DND-41 (cell line): ENCODE results near the gene PPARD.

Experiments used
- ATAC-seq: fragments of 200-7000 bp; cut with Tn5 transposase; 3 replicates; pipeline ENCODE4 v1.9.1; 2021; ENCODE audit warnings: low read depth; ENCODE audit not compliant: insufficient read depth
- DNase-seq: peaks from one replicate; pipeline ENCODE4 v3.0.0-alpha.2; 2020
- H2AFZ ChIP-seq: 2 replicates; pipeline ENCODE4 v1.6.0; 2012; ENCODE audit warnings: low read depth, low read length
- H3K27ac ChIP-seq: 2 replicates; pipeline ENCODE4 v1.5.1; 2012; ENCODE audit warnings: low read length, inconsistent platforms
- H3K27me3 ChIP-seq: fragments of 200-600 bp; sonication (generic); 2 replicates; pipeline ENCODE4 v1.6.0; 2012; ENCODE audit warnings: low read length, mild to moderate bottlenecking, inconsistent platforms; ENCODE audit not compliant: insufficient read depth, poor library complexity
- H3K36me3 ChIP-seq: 2 replicates; pipeline ENCODE4 v1.5.1; 2012; ENCODE audit warnings: low read length, inconsistent platforms; ENCODE audit not compliant: insufficient read depth
- H3K4me1 ChIP-seq: 2 replicates; pipeline ENCODE4 v1.5.1; 2012; ENCODE audit warnings: mild to moderate bottlenecking, low read length; ENCODE audit not compliant: insufficient read depth
- H3K4me2 ChIP-seq: 2 replicates; pipeline ENCODE4 v1.6.0; 2012; ENCODE audit warnings: mild to moderate bottlenecking, moderate library complexity, low read length, inconsistent platforms; ENCODE audit not compliant: insufficient read depth
- H3K4me3 ChIP-seq, 2 experiments: fragments of 200-600 bp in 1 of 2; shearing (Covaris generic) in 1 of 2; 2 replicates each; pipeline ENCODE4 v1.5.1; 2012 to 2016; ENCODE audit warnings: inconsistent platforms in 2 of 2, low read length in 2 of 2, mild to moderate bottlenecking in 2 of 2, low read depth in 1 of 2, moderate library complexity in 1 of 2
- H3K79me2 ChIP-seq: 2 replicates; pipeline ENCODE4 v1.6.0; 2012; ENCODE audit warnings: low read length, inconsistent platforms; ENCODE audit not compliant: insufficient read depth
- H3K9ac ChIP-seq: 2 replicates; pipeline ENCODE4 v1.6.0; 2012; ENCODE audit warnings: low read depth, mild to moderate bottlenecking, inconsistent platforms, low read length, moderate library complexity
- H3K9me3 ChIP-seq: 2 replicates; pipeline ENCODE4 v1.5.1; 2012; ENCODE audit warnings: low read length, moderate library complexity, mild to moderate bottlenecking, inconsistent platforms; ENCODE audit not compliant: insufficient read depth, severe bottlenecking
- H4K20me1 ChIP-seq: 2 replicates; pipeline ENCODE4 v1.6.0; 2012; ENCODE audit warnings: low read length; ENCODE audit not compliant: insufficient read depth
- CTCF ChIP-seq: IDR thresholded peaks from 2 replicates; pipeline ENCODE4 v1.5.1; 2012; ENCODE audit warnings: borderline replicate concordance, low read length, moderate library complexity, mild to moderate bottlenecking; ENCODE audit not compliant: poor library complexity, severe bottlenecking; ENCODE audit errors: extremely low read depth
- EZH2 ChIP-seq: IDR thresholded peaks from 3 replicates; pipeline ENCODE4 v1.6.1; 2012; ENCODE audit warnings: borderline replicate concordance, low read depth, mild to moderate bottlenecking, moderate library complexity, low read length, inconsistent platforms; ENCODE audit not compliant: severe bottlenecking

The PPARD gene

GRCh38 chr6:35300848-35301247 lies 41.5 kb upstream of the PPARD start:
- H3K79me2 ChIP-seq: peaks cover 71% of the 10 kb centered on the region
- peaks cover 32% of the 10 kb centered on the region for H3K36me3 ChIP-seq
- peak; percentile 66 for DNase-seq
- H4K20me1 ChIP-seq: peaks cover 20% of the 10 kb centered on the region
- 0 out of 3 replicates have a peak, but pooled peaks have one; percentile 15 for ATAC-seq
- H3K4me1 ChIP-seq: peaks cover 67% of the 10 kb centered on the region
- H2AFZ ChIP-seq: no peak overlapping the region
- TF ChIP-seq CTCF: no peak
- no peak for TF ChIP-seq EZH2
- peak overlapping the region; percentile 42 for H3K27ac ChIP-seq
- H3K4me2 ChIP-seq: peak overlapping the region; percentile 73; the same call in 1 of the 2 replicates
- no peak overlapping the region for H3K4me3 ChIP-seq
- no peaks in the 10 kb centered on the region for H3K27me3 ChIP-seq
- peak overlapping the region; percentile 16 for H3K9ac ChIP-seq
- H3K9me3 ChIP-seq: no peaks in the 10 kb centered on the region

- no peak for TF ChIP-seq EZH2
- no peak for TF ChIP-seq CTCF
- H3K36me3 ChIP-seq: peaks cover 32% of the 10 kb centered on the region
- H3K9me3 ChIP-seq: no peaks in the 10 kb centered on the region
- H3K79me2 ChIP-seq: peaks cover 81% of the 10 kb centered on the region
- H3K4me2 ChIP-seq: peak overlapping the region; percentile 72
- H3K27ac ChIP-seq: peak overlapping the region; percentile 76
- H3K4me3 ChIP-seq: peak overlapping the region in 1 of 2 experiments; percentile 50; a peak in 2 of 4 replicates
- peak overlapping the region; percentile 41 for H3K9ac ChIP-seq
- DNase-seq: peak; percentile 91
- H3K4me1 ChIP-seq: peaks cover 55% of the 10 kb centered on the region
- peaks cover 20% of the 10 kb centered on the region for H4K20me1 ChIP-seq
- ATAC-seq: peak; percentile 96
- H3K27me3 ChIP-seq: no peaks in the 10 kb centered on the region
- H2AFZ ChIP-seq: peak overlapping the region; percentile 49; the same call in 1 of the 2 replicates
These were observed 39.6 kb upstream of the PPARD start for GRCh38 chr6:35302604-35303241.

GRCh38 chr6:35304299-35304698 lies 38.1 kb upstream of the PPARD start:
- Histone ChIP-seq H3K4me3 (no peak overlapping the region), H3K4me2 (no peak overlapping the region), H2AFZ (no peak overlapping the region), H4K20me1 (peaks cover 20% of the 10 kb centered on the region), H3K36me3 (peaks cover 31% of the 10 kb centered on the region), H3K27ac (peak overlapping the region; percentile 11; the same call in 1 of the 2 replicates), H3K9ac (no peak overlapping the region), H3K9me3 (no peaks in the 10 kb centered on the region), H3K27me3 (no peaks in the 10 kb centered on the region), H3K79me2 (peaks cover 72% of the 10 kb centered on the region), H3K4me1 (peaks cover 48% of the 10 kb centered on the region)
- no peak for DNase-seq
- no peak for ATAC-seq
- TF ChIP-seq CTCF (no peak), EZH2 (no peak)
